SU-DHL-6 (cell line): ENCODE data around the gene WIPF1.

ENCODE experiments used
- H2AFZ ChIP-seq: fragments of 200-600 bp; sonication (generic); 2 replicates; pipeline ENCODE4 v1.6.1; 2014; ENCODE audit warnings: low read depth, mild to moderate bottlenecking, moderate library complexity, mixed read lengths, antibody characterized with exemption, low read length; ENCODE audit not compliant: severe bottlenecking
- H3F3A ChIP-seq: fragments of 200-600 bp; shearing (Covaris generic); 2 replicates; pipeline ENCODE4 v1.6.0; 2016; ENCODE audit warnings: antibody characterized with exemption, mild to moderate bottlenecking; ENCODE audit not compliant: insufficient read depth
- H3K27ac ChIP-seq: fragments of 200-600 bp; sonication (generic); 2 replicates; pipeline ENCODE4 v1.5.1; 2016; ENCODE audit warnings: low read depth, mild to moderate bottlenecking, low read length, moderate library complexity, mixed read lengths
- H3K27me3 ChIP-seq: fragments of 200-600 bp; sonication (generic), shearing (Covaris generic); 2 replicates; pipeline ENCODE4 v1.6.0; 2014; ENCODE audit warnings: mild to moderate bottlenecking, low read length
- H3K36me3 ChIP-seq: fragments of 200-600 bp; sonication (generic); 2 replicates; pipeline ENCODE4 v1.6.1; 2014; ENCODE audit warnings: mild to moderate bottlenecking, low read length, mixed read lengths
- H3K4me2 ChIP-seq: fragments of 300-600, 200-600 bp; shearing (Covaris generic), sonication (generic); 2 replicates; pipeline ENCODE4 v1.6.0; 2014; ENCODE audit warnings: low read length, low read depth, mild to moderate bottlenecking; ENCODE audit not compliant: poor library complexity, severe bottlenecking
- H3K4me3 ChIP-seq: fragments of 200-600 bp; sonication (generic); 2 replicates; pipeline ENCODE4 v1.5.1; 2014; ENCODE audit warnings: antibody characterized with exemption, low read length, mild to moderate bottlenecking, mixed read lengths; ENCODE audit not compliant: insufficient read depth, poor library complexity, severe bottlenecking
- H3K79me2 ChIP-seq: fragments of 200-600 bp; sonication (generic); 2 replicates; pipeline ENCODE4 v1.6.1; 2014; ENCODE audit warnings: mild to moderate bottlenecking, low read length, moderate library complexity; ENCODE audit not compliant: insufficient read depth
- H3K9ac ChIP-seq: fragments of 200-600 bp; sonication (generic); 2 replicates; pipeline ENCODE4 v1.7.0; 2014; ENCODE audit warnings: mild to moderate bottlenecking, low read length
- H3K9me2 ChIP-seq: fragments of 200-600 bp; sonication (generic); replicated peaks from 2 replicates; pipeline ENCODE4 v1.6.1; 2014; ENCODE audit warnings: low read length; ENCODE audit not compliant: insufficient read depth
- H3K9me3 ChIP-seq: fragments of 200-600 bp; sonication (generic); 2 replicates; pipeline ENCODE4 v1.6.1; 2014; ENCODE audit warnings: low read length, mixed read lengths; ENCODE audit not compliant: insufficient read depth
- H4K20me1 ChIP-seq: fragments of 200-600 bp; sonication (generic); 2 replicates; pipeline ENCODE4 v1.6.1; 2014; ENCODE audit warnings: low read depth, mild to moderate bottlenecking, antibody characterized with exemption, low read length, moderate library complexity, mixed read lengths
- EZH2phosphoT487 ChIP-seq: fragments of 200-600 bp; sonication (generic), shearing (Covaris generic); conservative IDR thresholded peaks from 2 replicates; pipeline ENCODE4 v1.6.1; 2018; ENCODE audit warnings: mild to moderate bottlenecking, antibody characterized with exemption, low read length, moderate library complexity, mixed read lengths
- TF ChIP-seq, protein P1 (sequence below): fragments of 200-600 bp; sonication (generic); IDR thresholded peaks from one replicate; pipeline ENCODE4 v1.5.1; 2017; ENCODE audit warnings: antibody characterized with exemption, mild to moderate bottlenecking, low read length, moderate library complexity; ENCODE audit not compliant: insufficient read depth, poor library complexity, severe bottlenecking

Gene WIPF1

DNA sequence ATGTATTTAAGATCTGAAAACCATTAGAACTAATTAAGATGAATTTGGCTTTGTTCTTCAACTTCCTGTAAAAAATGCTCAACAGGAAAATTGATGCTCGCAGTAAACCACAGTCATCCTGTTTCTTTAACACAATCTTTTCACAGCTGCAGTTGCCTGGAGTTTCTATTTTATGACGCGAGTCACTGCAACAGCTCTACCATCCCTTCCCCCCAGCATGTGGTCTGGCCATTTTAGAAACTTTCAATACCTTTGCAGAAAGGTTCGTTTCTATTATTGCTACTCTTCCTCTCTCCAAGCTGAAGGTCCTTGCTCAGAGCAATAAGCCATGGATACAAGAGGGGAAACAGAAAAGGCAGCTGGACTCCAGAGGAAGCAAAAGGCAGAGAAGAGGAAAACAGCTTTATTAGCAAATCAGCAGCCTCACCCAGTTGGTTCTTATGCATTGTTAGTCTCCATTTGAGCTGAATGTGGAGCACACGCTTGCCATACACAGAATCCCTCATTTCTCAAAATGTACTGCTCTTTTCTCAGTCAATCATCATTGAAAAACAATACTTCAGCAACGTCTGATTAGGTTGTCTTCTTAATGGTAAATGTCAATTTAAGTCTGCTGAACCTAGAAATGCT is 3.9 kb downstream of the WIPF1 start:
- no peaks in the 10 kb centered on the region for H4K20me1 ChIP-seq
- H3F3A ChIP-seq = peaks cover 49% of the 10 kb centered on the region
- TF ChIP-seq EZH2phosphoT487 = no peak
- TF ChIP-seq, protein P1, sequence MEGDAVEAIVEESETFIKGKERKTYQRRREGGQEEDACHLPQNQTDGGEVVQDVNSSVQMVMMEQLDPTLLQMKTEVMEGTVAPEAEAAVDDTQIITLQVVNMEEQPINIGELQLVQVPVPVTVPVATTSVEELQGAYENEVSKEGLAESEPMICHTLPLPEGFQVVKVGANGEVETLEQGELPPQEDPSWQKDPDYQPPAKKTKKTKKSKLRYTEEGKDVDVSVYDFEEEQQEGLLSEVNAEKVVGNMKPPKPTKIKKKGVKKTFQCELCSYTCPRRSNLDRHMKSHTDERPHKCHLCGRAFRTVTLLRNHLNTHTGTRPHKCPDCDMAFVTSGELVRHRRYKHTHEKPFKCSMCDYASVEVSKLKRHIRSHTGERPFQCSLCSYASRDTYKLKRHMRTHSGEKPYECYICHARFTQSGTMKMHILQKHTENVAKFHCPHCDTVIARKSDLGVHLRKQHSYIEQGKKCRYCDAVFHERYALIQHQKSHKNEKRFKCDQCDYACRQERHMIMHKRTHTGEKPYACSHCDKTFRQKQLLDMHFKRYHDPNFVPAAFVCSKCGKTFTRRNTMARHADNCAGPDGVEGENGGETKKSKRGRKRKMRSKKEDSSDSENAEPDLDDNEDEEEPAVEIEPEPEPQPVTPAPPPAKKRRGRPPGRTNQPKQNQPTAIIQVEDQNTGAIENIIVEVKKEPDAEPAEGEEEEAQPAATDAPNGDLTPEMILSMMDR = no peak
- peak overlapping the region; percentile 80 for H3K4me3 ChIP-seq
- H3K36me3 ChIP-seq = peaks cover 13% of the 10 kb centered on the region
- peaks cover 99% of the 10 kb centered on the region for H3K79me2 ChIP-seq
- no peak overlapping the region for H2AFZ ChIP-seq
- H3K4me2 ChIP-seq = peak overlapping the region; percentile 100
- no peaks in the 10 kb centered on the region for H3K9me3 ChIP-seq
- H3K9ac ChIP-seq = peak overlapping the region; percentile 75
- H3K27me3 ChIP-seq = no peaks in the 10 kb centered on the region
- peak overlapping the region; percentile 98 for H3K27ac ChIP-seq
- H3K9me2 ChIP-seq = no peaks in the 10 kb centered on the region

DNA sequence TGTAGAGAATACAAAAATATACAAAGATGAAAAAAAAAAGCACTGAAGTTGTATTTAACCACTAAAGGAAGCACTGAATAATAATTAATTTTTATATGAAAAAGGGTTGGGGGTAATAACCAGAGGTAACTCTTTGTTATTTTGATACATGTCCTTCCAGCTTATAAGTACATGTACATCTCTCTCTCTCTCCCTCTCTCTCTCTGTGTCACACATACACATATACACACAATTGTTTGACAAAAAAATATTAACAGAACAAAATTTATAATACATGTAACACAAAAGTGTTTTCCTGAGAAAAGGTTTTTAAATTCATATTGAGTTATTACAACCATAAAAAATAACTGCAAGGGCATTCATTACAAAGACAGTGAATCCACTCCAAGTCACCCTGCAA is 4.6 kb downstream of the WIPF1 start:
- H3K79me2 ChIP-seq = peaks cover 99% of the 10 kb centered on the region

DNA sequence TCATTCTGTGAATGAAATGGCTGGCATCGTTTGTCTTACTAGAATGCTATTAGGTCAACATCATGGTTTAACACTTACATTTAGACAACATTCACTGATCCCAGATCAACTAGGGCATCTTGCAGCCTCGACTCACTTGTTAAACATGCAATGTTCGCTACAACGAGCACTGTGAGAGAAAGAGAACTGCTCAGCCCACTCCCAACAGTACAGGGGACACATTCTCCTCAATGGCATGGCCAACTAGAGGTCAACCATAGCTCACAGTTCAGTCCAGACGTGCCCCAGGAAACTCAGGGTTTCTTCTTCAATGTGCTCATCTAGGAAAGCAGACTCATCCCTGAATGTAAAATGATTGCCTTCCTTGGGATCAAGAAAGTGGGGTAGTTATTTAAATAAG is 5.9 kb downstream of the WIPF1 start:
- Histone ChIP-seq H3K27me3 (no peaks in the 10 kb centered on the region), H3K27ac (peak overlapping the region; percentile 98), H4K20me1 (no peaks in the 10 kb centered on the region), H3K9me2 (no peaks in the 10 kb centered on the region), H3F3A (peaks cover 34% of the 10 kb centered on the region), H3K9me3 (no peaks in the 10 kb centered on the region), H3K4me3 (no peak overlapping the region), H3K4me2 (peak overlapping the region; percentile 100), H3K79me2 (peaks cover 99% of the 10 kb centered on the region), H3K9ac (peak overlapping the region; percentile 9; the same call in 1 of the 2 replicates), H3K36me3 (peaks cover 10% of the 10 kb centered on the region), H2AFZ (no peak overlapping the region)
- TF ChIP-seq, protein P1 = no peak
- no peak for TF ChIP-seq EZH2phosphoT487

More for the DNA sequence above, 4.6 kb downstream of the WIPF1 start:
- Histone ChIP-seq H3K27me3 (no peaks in the 10 kb centered on the region), H2AFZ (no peak overlapping the region), H3K36me3 (peaks cover 13% of the 10 kb centered on the region), H3K4me2 (peak overlapping the region; percentile 100), H3K9me2 (no peaks in the 10 kb centered on the region), H3K27ac (peak overlapping the region; percentile 98), H3F3A (peaks cover 43% of the 10 kb centered on the region), H3K9ac (peak overlapping the region; percentile 75), H3K4me3 (peak overlapping the region; percentile 53), H3K9me3 (no peaks in the 10 kb centered on the region), H4K20me1 (no peaks in the 10 kb centered on the region)
- TF ChIP-seq, protein P1 = no peak
- TF ChIP-seq EZH2phosphoT487 = no peak
